ENCODE measurements around the gene AP1M2. TPM values are rescaled to one million over a fixed set of nuclear protein-coding genes. Genes with fewer than 3 reads are reported as not detected.
A peak's percentile ranks its signal among the peaks of the same experiment; 100 is the strongest.
"Not testable (repeated sequence)": the region's sequence is repeated elsewhere in the genome, so short reads cannot be mapped to it uniquely, and the experiment has no call there.

AP1M2 gene
- polyA plus RNA-seq, 2 donors = 54.2 to 55.4 TPM

- peaks cover 12 to 50% of the 10 kb centered on the region in 2 donors for H3K36me3 ChIP-seq (ENCODE audit: control insufficient read depth in 2 of 2, insufficient read depth in 2 of 2, low read length in 1 of 2)
- H3K9me3 ChIP-seq (ENCODE audit: control insufficient read depth in 2 of 2, insufficient read depth in 1 of 2, low read depth in 1 of 2, low read length in 1 of 2) = no peaks in the 10 kb centered on the region
- no peak overlapping the region for H3K4me3 ChIP-seq (ENCODE audit: low read depth in 1 of 2, low read length in 2 of 2)
- 50 to 59% methylated on average over 30 of the region's 30 CpGs for WGBS, 2 donors
- peaks cover 0 to 7% of the 10 kb centered on the region in 2 donors for H3K4me1 ChIP-seq (ENCODE audit: control insufficient read depth in 2 of 2, insufficient read depth in 2 of 2, low read length in 1 of 2)
- H3K27ac ChIP-seq (ENCODE audit: low read depth in 2 of 2, low read length in 1 of 2) = peak overlapping the region; percentile 79 to 89
- H3K27me3 ChIP-seq (ENCODE audit: control insufficient read depth in 1 of 2, insufficient read depth in 2 of 2, low read length in 2 of 2) = no peaks in the 10 kb centered on the region
Observed at GRCh38 chr19:10554760-10555609, 32.1 kb downstream of the AP1M2 start.

- 29 to 37% methylated on average over 11 to 12 of the region's 12 CpGs for WGBS, 2 donors
- no peaks in the 10 kb centered on the region for H3K9me3 ChIP-seq (ENCODE audit: control insufficient read depth in 2 of 2, insufficient read depth in 1 of 2, low read depth in 1 of 2, low read length in 1 of 2)
- peak overlapping the region; percentile 79 to 89 for H3K27ac ChIP-seq (ENCODE audit: low read depth in 2 of 2, low read length in 1 of 2)
- no peaks in the 10 kb centered on the region for H3K27me3 ChIP-seq (ENCODE audit: control insufficient read depth in 1 of 2, insufficient read depth in 2 of 2, low read length in 2 of 2)
- peaks cover 12 to 44% of the 10 kb centered on the region in 2 donors for H3K36me3 ChIP-seq (ENCODE audit: control insufficient read depth in 2 of 2, insufficient read depth in 2 of 2, low read length in 1 of 2)
- H3K4me3 ChIP-seq (ENCODE audit: low read depth in 1 of 2, low read length in 2 of 2) = no peak overlapping the region
- peaks cover 0 to 7% of the 10 kb centered on the region in 2 donors for H3K4me1 ChIP-seq (ENCODE audit: control insufficient read depth in 2 of 2, insufficient read depth in 2 of 2, low read length in 1 of 2)
Observed at GRCh38 chr19:10553943-10554381, 33.1 kb downstream of the AP1M2 start.

GRCh38 chr19:10553087-10553667 lies 33.9 kb downstream of the AP1M2 start:
- 62 to 63% methylated on average over 13 of the region's 13 CpGs for WGBS, 2 donors
- peaks cover 0 to 7% of the 10 kb centered on the region in 2 donors for H3K4me1 ChIP-seq (ENCODE audit: control insufficient read depth in 2 of 2, insufficient read depth in 2 of 2, low read length in 1 of 2)
- peak overlapping the region; percentile 79 to 89 for H3K27ac ChIP-seq (ENCODE audit: low read depth in 2 of 2, low read length in 1 of 2)
- peaks cover 17 to 50% of the 10 kb centered on the region in 2 donors for H3K36me3 ChIP-seq (ENCODE audit: control insufficient read depth in 2 of 2, insufficient read depth in 2 of 2, low read length in 1 of 2)
- no peak overlapping the region for H3K4me3 ChIP-seq (ENCODE audit: low read depth in 1 of 2, low read length in 2 of 2)
- peaks cover 0 to 2% of the 10 kb centered on the region in 2 donors for H3K9me3 ChIP-seq (ENCODE audit: control insufficient read depth in 2 of 2, insufficient read depth in 1 of 2, low read depth in 1 of 2, low read length in 1 of 2)
- no peaks in the 10 kb centered on the region for H3K27me3 ChIP-seq (ENCODE audit: control insufficient read depth in 1 of 2, insufficient read depth in 2 of 2, low read length in 2 of 2)

- Histone ChIP-seq H3K4me3 (ENCODE audit: low read depth in 1 of 2, low read length in 2 of 2) (no peak overlapping the region), H3K27me3 (ENCODE audit: control insufficient read depth in 1 of 2, insufficient read depth in 2 of 2, low read length in 2 of 2) (no peaks in the 10 kb centered on the region), H3K27ac (ENCODE audit: low read depth in 2 of 2, low read length in 1 of 2) (peak overlapping the region; percentile 25 to 27), H3K4me1 (ENCODE audit: control insufficient read depth in 2 of 2, insufficient read depth in 2 of 2, low read length in 1 of 2) (peaks cover 0 to 7% of the 10 kb centered on the region in 2 donors), H3K36me3 (ENCODE audit: control insufficient read depth in 2 of 2, insufficient read depth in 2 of 2, low read length in 1 of 2) (peaks cover 17 to 44% of the 10 kb centered on the region in 2 donors), H3K9me3 (ENCODE audit: control insufficient read depth in 2 of 2, insufficient read depth in 1 of 2, low read depth in 1 of 2, low read length in 1 of 2) (peaks cover 0 to 2% of the 10 kb centered on the region in 2 donors)
- 78 to 80% methylated on average over 12 of the region's 12 CpGs for WGBS, 2 donors
Observed at GRCh38 chr19:10552510-10553053, 34.5 kb downstream of the AP1M2 start.

- H3K9me3 ChIP-seq (ENCODE audit: control insufficient read depth in 2 of 2, insufficient read depth in 1 of 2, low read depth in 1 of 2, low read length in 1 of 2) = peaks cover 0 to 2% of the 10 kb centered on the region in 2 donors
- peaks cover 0 to 7% of the 10 kb centered on the region in 2 donors for H3K4me1 ChIP-seq (ENCODE audit: control insufficient read depth in 2 of 2, insufficient read depth in 2 of 2, low read length in 1 of 2)
- H3K27ac ChIP-seq (ENCODE audit: low read depth in 2 of 2, low read length in 1 of 2) = no peak overlapping the region
- peaks cover 17 to 46% of the 10 kb centered on the region in 2 donors for H3K36me3 ChIP-seq (ENCODE audit: control insufficient read depth in 2 of 2, insufficient read depth in 2 of 2, low read length in 1 of 2)
- no peak overlapping the region for H3K4me3 ChIP-seq (ENCODE audit: low read depth in 1 of 2, low read length in 2 of 2)
- H3K27me3 ChIP-seq (ENCODE audit: control insufficient read depth in 1 of 2, insufficient read depth in 2 of 2, low read length in 2 of 2) = no peaks in the 10 kb centered on the region
- 89 to 90% methylated on average over 12 of the region's 12 CpGs for WGBS, 2 donors
Observed at GRCh38 chr19:10551698-10552301, 35.3 kb downstream of the AP1M2 start.

- H3K27ac ChIP-seq (ENCODE audit: low read depth in 2 of 2, low read length in 1 of 2); H3K27me3 ChIP-seq (ENCODE audit: control insufficient read depth in 1 of 2, insufficient read depth in 2 of 2, low read length in 2 of 2); H3K4me3 ChIP-seq (ENCODE audit: low read depth in 1 of 2, low read length in 2 of 2); H3K9me3 ChIP-seq (ENCODE audit: control insufficient read depth in 2 of 2, insufficient read depth in 1 of 2, low read depth in 1 of 2, low read length in 1 of 2); H3K4me1 ChIP-seq (ENCODE audit: control insufficient read depth in 2 of 2, insufficient read depth in 2 of 2, low read length in 1 of 2): not testable (repeated sequence)
- 83 to 91% methylated on average over 9 of the region's 9 CpGs for WGBS, 2 donors
- H3K36me3 ChIP-seq (ENCODE audit: control insufficient read depth in 2 of 2, insufficient read depth in 2 of 2, low read length in 1 of 2) = peaks cover 17 to 47% of the 10 kb centered on the region in 2 donors
Observed at GRCh38 chr19:10551006-10551405, 36.1 kb downstream of the AP1M2 start.

GRCh38 chr19:10550336-10550735 lies 36.8 kb downstream of the AP1M2 start:
- Histone ChIP-seq H3K4me3 (ENCODE audit: low read depth in 1 of 2, low read length in 2 of 2) (no peak overlapping the region), H3K36me3 (ENCODE audit: control insufficient read depth in 2 of 2, insufficient read depth in 2 of 2, low read length in 1 of 2) (peaks cover 17 to 47% of the 10 kb centered on the region in 2 donors), H3K27ac (ENCODE audit: low read depth in 2 of 2, low read length in 1 of 2) (no peak overlapping the region), H3K9me3 (ENCODE audit: control insufficient read depth in 2 of 2, insufficient read depth in 1 of 2, low read depth in 1 of 2, low read length in 1 of 2) (peaks cover 0 to 2% of the 10 kb centered on the region in 2 donors), H3K4me1 (ENCODE audit: control insufficient read depth in 2 of 2, insufficient read depth in 2 of 2, low read length in 1 of 2) (peaks cover 0 to under 1% of the 10 kb centered on the region in 2 donors), H3K27me3 (ENCODE audit: control insufficient read depth in 1 of 2, insufficient read depth in 2 of 2, low read length in 2 of 2) (no peaks in the 10 kb centered on the region)
- WGBS, 2 donors = 91 to 92% methylated on average over 5 to 6 of the region's 6 CpGs

- peaks cover 0 to 2% of the 10 kb centered on the region in 2 donors for H3K9me3 ChIP-seq (ENCODE audit: control insufficient read depth in 2 of 2, insufficient read depth in 1 of 2, low read depth in 1 of 2, low read length in 1 of 2)
- no peak overlapping the region for H3K4me3 ChIP-seq (ENCODE audit: low read depth in 1 of 2, low read length in 2 of 2)
- H3K4me1 ChIP-seq (ENCODE audit: control insufficient read depth in 2 of 2, insufficient read depth in 2 of 2, low read length in 1 of 2) = peaks cover 0 to 3% of the 10 kb centered on the region in 2 donors
- no peak overlapping the region for H3K27ac ChIP-seq (ENCODE audit: low read depth in 2 of 2, low read length in 1 of 2)
- no peaks in the 10 kb centered on the region for H3K27me3 ChIP-seq (ENCODE audit: control insufficient read depth in 1 of 2, insufficient read depth in 2 of 2, low read length in 2 of 2)
- 82 to 89% methylated on average over 7 of the region's 7 CpGs for WGBS, 2 donors
- H3K36me3 ChIP-seq (ENCODE audit: control insufficient read depth in 2 of 2, insufficient read depth in 2 of 2, low read length in 1 of 2) = peaks cover 14 to 47% of the 10 kb centered on the region in 2 donors
Observed at GRCh38 chr19:10549733-10550132, 37.4 kb downstream of the AP1M2 start.

GRCh38 chr19:10548746-10549276 lies 38.3 kb downstream of the AP1M2 start:
- WGBS, 2 donors = 97% methylated on average over 18 of the region's 18 CpGs
- H3K4me1 ChIP-seq (ENCODE audit: control insufficient read depth in 2 of 2, insufficient read depth in 2 of 2, low read length in 1 of 2) = peaks cover 0 to 5% of the 10 kb centered on the region in 2 donors
- H3K27ac ChIP-seq (ENCODE audit: low read depth in 2 of 2, low read length in 1 of 2) = peak overlapping the region in 1 of 2 donors; percentile 5
- no peaks in the 10 kb centered on the region for H3K27me3 ChIP-seq (ENCODE audit: control insufficient read depth in 1 of 2, insufficient read depth in 2 of 2, low read length in 2 of 2)
- H3K9me3 ChIP-seq (ENCODE audit: control insufficient read depth in 2 of 2, insufficient read depth in 1 of 2, low read depth in 1 of 2, low read length in 1 of 2) = peaks cover 0 to 2% of the 10 kb centered on the region in 2 donors
- no peak overlapping the region for H3K4me3 ChIP-seq (ENCODE audit: low read depth in 1 of 2, low read length in 2 of 2)
- peaks cover 12 to 46% of the 10 kb centered on the region in 2 donors for H3K36me3 ChIP-seq (ENCODE audit: control insufficient read depth in 2 of 2, insufficient read depth in 2 of 2, low read length in 1 of 2)

Measured in esophagus (tissue), 2 donors.